NB4 (cell line): Measurements from ENCODE around the gene EXOC6B.

Experiments
- MAX ChIP-seq: IDR thresholded peaks from 2 replicates; pipeline ENCODE4 v1.6.1; 2011; ENCODE audit warnings: low read depth, low read length
- POLR2A ChIP-seq: IDR thresholded peaks from 2 replicates; pipeline ENCODE4 v1.6.1; 2011; ENCODE audit warnings: mild to moderate bottlenecking; ENCODE audit not compliant: insufficient read length; ENCODE audit errors: extremely low read depth

- TF ChIP-seq POLR2A = no peak
- no peak for TF ChIP-seq MAX
Measured at GRCh38 chr2:72394541-72395070, 431.2 kb downstream of the EXOC6B start.
